ENCODE results near the gene EXOSC7.
"Not testable (repeated sequence)": the region's sequence is repeated elsewhere in the genome, so short reads cannot be mapped to it uniquely, and the experiment has no call there.

Gene EXOSC7

GRCh38 chr3:44969154-44969827 lies 6.8 kb upstream of the EXOSC7 start:
- Histone ChIP-seq H3K4me3 (no peak overlapping the region), H3K36me3 (replicated peaks) (no peaks in the 10 kb centered on the region; the same call in 1 of the 2 replicates), H3K27me3 (ENCODE audit: low read depth) (no peaks in the 10 kb centered on the region), H3K4me1 (peaks cover 2% of the 10 kb centered on the region; the same call in 1 of the 2 replicates), H3K9me3 (no peaks in the 10 kb centered on the region)
- in situ Hi-C loops (cut with MboI; ENCODE audit: low sequenced_read_pairs) = no loop called here
- no peak for DNase-seq (ENCODE audit: low spot score in 2 of 2)

GRCh38 chr3:44969828-44970179 lies 6.2 kb upstream of the EXOSC7 start:
- H3K27me3 ChIP-seq (ENCODE audit: low read depth) = no peaks in the 10 kb centered on the region
- H3K4me1 ChIP-seq = peaks cover 2% of the 10 kb centered on the region; the same call in 1 of the 2 replicates
- no peak for DNase-seq (ENCODE audit: low spot score in 2 of 2)
- no peaks in the 10 kb centered on the region; the same call in 1 of the 2 replicates for H3K36me3 ChIP-seq (replicated peaks)
- in situ Hi-C loops (cut with MboI; ENCODE audit: low sequenced_read_pairs) = no loop called here
- no peak overlapping the region for H3K4me3 ChIP-seq
- H3K9me3 ChIP-seq = no peaks in the 10 kb centered on the region

- H3K9me3 ChIP-seq = no peaks in the 10 kb centered on the region
- H3K4me1 ChIP-seq = peaks cover 2% of the 10 kb centered on the region; the same call in 1 of the 2 replicates
- in situ Hi-C loops (cut with MboI; ENCODE audit: low sequenced_read_pairs) = no loop called here
- DNase-seq (ENCODE audit: low spot score in 2 of 2) = no peak
- H3K4me3 ChIP-seq = no peak overlapping the region
- no peaks in the 10 kb centered on the region for H3K27me3 ChIP-seq (ENCODE audit: low read depth)
- H3K36me3 ChIP-seq (replicated peaks) = no peaks in the 10 kb centered on the region; the same call in 1 of the 2 replicates
Observed at GRCh38 chr3:44970926-44971490, 5.0 kb upstream of the EXOSC7 start.

- H3K27me3 ChIP-seq (ENCODE audit: low read depth) = no peaks in the 10 kb centered on the region
- in situ Hi-C loops (cut with MboI; ENCODE audit: low sequenced_read_pairs) = no loop called here
- H3K4me1 ChIP-seq = peaks cover 6% of the 10 kb centered on the region
- H3K36me3 ChIP-seq (replicated peaks) = peaks cover 3% of the 10 kb centered on the region; the same call in 1 of the 2 replicates
- peak overlapping the region; percentile 99; the same call in 1 of the 2 replicates for H3K4me3 ChIP-seq
- DNase-seq (ENCODE audit: low spot score in 2 of 2) = no peak
- H3K9me3 ChIP-seq = no peaks in the 10 kb centered on the region
Observed at GRCh38 chr3:44974416-44974815, 1.6 kb upstream of the EXOSC7 start.

- peaks cover 3% of the 10 kb centered on the region for H3K4me1 ChIP-seq
- DNase-seq (ENCODE audit: low spot score in 2 of 2) = no peak
- no peak overlapping the region for H3K4me3 ChIP-seq
- in situ Hi-C loops (cut with MboI; ENCODE audit: low sequenced_read_pairs) = no loop called here
- H3K36me3 ChIP-seq (replicated peaks) = peaks cover 8% of the 10 kb centered on the region
- no peaks in the 10 kb centered on the region for H3K27me3 ChIP-seq (ENCODE audit: low read depth)
- H3K9me3 ChIP-seq = no peaks in the 10 kb centered on the region
Observed at GRCh38 chr3:44981220-44981619, 5.2 kb downstream of the EXOSC7 start.

- H3K4me1 ChIP-seq = peaks cover 3% of the 10 kb centered on the region
- no peak overlapping the region for H3K4me3 ChIP-seq
- H3K36me3 ChIP-seq (replicated peaks) = peaks cover 6% of the 10 kb centered on the region
- H3K9me3 ChIP-seq = no peaks in the 10 kb centered on the region
- in situ Hi-C loops (cut with MboI; ENCODE audit: low sequenced_read_pairs) = no loop called here
- H3K27me3 ChIP-seq (ENCODE audit: low read depth) = no peaks in the 10 kb centered on the region
- DNase-seq (ENCODE audit: low spot score in 2 of 2) = no peak
Observed at GRCh38 chr3:44981751-44982150, 5.7 kb downstream of the EXOSC7 start.

- in situ Hi-C loops (cut with MboI; ENCODE audit: low sequenced_read_pairs) = no loop called here
- H3K4me3 ChIP-seq = no peak overlapping the region
Observed at GRCh38 chr3:44982817-44983216, 6.8 kb downstream of the EXOSC7 start.

GRCh38 chr3:44983484-44983941 lies 7.5 kb downstream of the EXOSC7 start:
- H3K4me1 ChIP-seq = no peaks in the 10 kb centered on the region
- H3K36me3 ChIP-seq (replicated peaks) = peaks cover 6% of the 10 kb centered on the region
- H3K9me3 ChIP-seq = no peaks in the 10 kb centered on the region
- no peak for DNase-seq (ENCODE audit: low spot score in 2 of 2)
- in situ Hi-C loops (cut with MboI; ENCODE audit: low sequenced_read_pairs) = no loop called here
- no peak overlapping the region for H3K4me3 ChIP-seq
- no peaks in the 10 kb centered on the region for H3K27me3 ChIP-seq (ENCODE audit: low read depth)

More at GRCh38 chr3:44982817-44983216, 6.8 kb downstream of the EXOSC7 start:
- no peak for DNase-seq (ENCODE audit: low spot score in 2 of 2)
- H3K27me3 ChIP-seq (ENCODE audit: low read depth) = no peaks in the 10 kb centered on the region
- peaks cover 6% of the 10 kb centered on the region for H3K36me3 ChIP-seq (replicated peaks)
- H3K9me3 ChIP-seq = no peaks in the 10 kb centered on the region
- H3K4me1 ChIP-seq = no peaks in the 10 kb centered on the region; the same call in 1 of the 2 replicates

GRCh38 chr3:44984335-44984734 lies 8.3 kb downstream of the EXOSC7 start:
- Histone ChIP-seq H3K36me3 (replicated peaks) (peaks cover 13% of the 10 kb centered on the region), H3K9me3 (no peaks in the 10 kb centered on the region), H3K27me3 (ENCODE audit: low read depth) (no peaks in the 10 kb centered on the region), H3K4me3 (no peak overlapping the region), H3K4me1 (no peaks in the 10 kb centered on the region)
- DNase-seq (ENCODE audit: low spot score in 2 of 2) = no peak
- in situ Hi-C loops (cut with MboI; ENCODE audit: low sequenced_read_pairs) = no loop called here

GRCh38 chr3:44986330-44986729 lies 10.3 kb downstream of the EXOSC7 start:
- H3K4me3 ChIP-seq; DNase-seq (ENCODE audit: low spot score in 2 of 2); H3K9me3 ChIP-seq; H3K27me3 ChIP-seq (ENCODE audit: low read depth); in situ Hi-C loops (cut with MboI; ENCODE audit: low sequenced_read_pairs); H3K4me1 ChIP-seq: not testable (repeated sequence)
- H3K36me3 ChIP-seq (replicated peaks) = peaks cover 28% of the 10 kb centered on the region

- Histone ChIP-seq H3K4me1 (no peaks in the 10 kb centered on the region), H3K27me3 (ENCODE audit: low read depth) (no peaks in the 10 kb centered on the region), H3K36me3 (replicated peaks) (peaks cover 36% of the 10 kb centered on the region), H3K9me3 (no peaks in the 10 kb centered on the region), H3K4me3 (no peak overlapping the region)
- no peak for DNase-seq (ENCODE audit: low spot score in 2 of 2)
- in situ Hi-C loops (cut with MboI; ENCODE audit: low sequenced_read_pairs) = no loop called here
Observed at GRCh38 chr3:44987332-44987731, 11.3 kb downstream of the EXOSC7 start.

- H3K4me1 ChIP-seq = peaks cover 4% of the 10 kb centered on the region; the same call in 1 of the 2 replicates
- no peak overlapping the region for H3K4me3 ChIP-seq
- H3K36me3 ChIP-seq (replicated peaks) = peaks cover 43% of the 10 kb centered on the region
- in situ Hi-C loops (cut with MboI; ENCODE audit: low sequenced_read_pairs) = no loop called here
- no peaks in the 10 kb centered on the region for H3K9me3 ChIP-seq
- peak; percentile 15 to 29 for DNase-seq (ENCODE audit: low spot score in 2 of 2)
- no peaks in the 10 kb centered on the region for H3K27me3 ChIP-seq (ENCODE audit: low read depth)
Observed at GRCh38 chr3:44988073-44988472, 12.0 kb downstream of the EXOSC7 start.

- Histone ChIP-seq H3K27me3 (ENCODE audit: low read depth) (no peaks in the 10 kb centered on the region), H3K9me3 (no peaks in the 10 kb centered on the region), H3K4me3 (no peak overlapping the region), H3K36me3 (replicated peaks) (peaks cover 49% of the 10 kb centered on the region), H3K4me1 (peaks cover 9% of the 10 kb centered on the region; the same call in 1 of the 2 replicates)
- in situ Hi-C loops (cut with MboI; ENCODE audit: low sequenced_read_pairs) = no loop called here
- no peak for DNase-seq (ENCODE audit: low spot score in 2 of 2)
Observed at GRCh38 chr3:44989141-44989540, 13.1 kb downstream of the EXOSC7 start.

- H3K27me3 ChIP-seq (ENCODE audit: low read depth) = no peaks in the 10 kb centered on the region
- DNase-seq (ENCODE audit: low spot score in 2 of 2) = no peak
- H3K9me3 ChIP-seq = no peaks in the 10 kb centered on the region
- H3K4me1 ChIP-seq = peaks cover 9% of the 10 kb centered on the region; the same call in 1 of the 2 replicates
- in situ Hi-C loops (cut with MboI; ENCODE audit: low sequenced_read_pairs) = no loop called here
- H3K36me3 ChIP-seq (replicated peaks) = peaks cover 48% of the 10 kb centered on the region
- H3K4me3 ChIP-seq = no peak overlapping the region
Observed at GRCh38 chr3:44989636-44990373, 13.8 kb downstream of the EXOSC7 start.

Data from HAP-1 (cell line).